Ammon's horn (tissue), 1 donor: Measurements from ENCODE around the gene NTRK2.

ENCODE experiments used
- DNase-seq: peaks from one replicate; pipeline ENCODE4 v3.0.0-alpha.2; 2016; ENCODE audit warnings: low spot score

The NTRK2 gene

GRCh38 chr9:84851935-84852585, 182.5 kb downstream of the NTRK2 start:
- DNase-seq = peak; percentile 59

GRCh38 chr9:84852617-84853301, 183.2 kb downstream of the NTRK2 start:
- no peak for DNase-seq

GRCh38 chr9:84856181-84856632, 186.7 kb downstream of the NTRK2 start:
- no peak for DNase-seq

GRCh38 chr9:84857211-84857610, 187.7 kb downstream of the NTRK2 start:
- DNase-seq = no peak

GRCh38 chr9:84858364-84858763, 188.8 kb downstream of the NTRK2 start:
- no peak for DNase-seq

GRCh38 chr9:84860249-84861115, 191.0 kb downstream of the NTRK2 start:
- no peak for DNase-seq

- DNase-seq = no peak
Observed at GRCh38 chr9:84861455-84861854, 191.9 kb downstream of the NTRK2 start.

- DNase-seq = no peak
Observed at GRCh38 chr9:84862308-84862707, 192.8 kb downstream of the NTRK2 start.

- DNase-seq = no peak
Observed at GRCh38 chr9:84862810-84863287, 193.3 kb downstream of the NTRK2 start.

- DNase-seq = no peak
Observed at GRCh38 chr9:84863372-84863771, 193.8 kb downstream of the NTRK2 start.

GRCh38 chr9:84866396-84867175, 197.1 kb downstream of the NTRK2 start:
- DNase-seq = no peak

- DNase-seq = no peak
Observed at GRCh38 chr9:84867186-84867585, 197.7 kb downstream of the NTRK2 start.

- no peak for DNase-seq
Observed at GRCh38 chr9:84869091-84869490, 199.6 kb downstream of the NTRK2 start.

- DNase-seq = no peak
Observed at GRCh38 chr9:84871983-84872382, 202.5 kb downstream of the NTRK2 start.

GRCh38 chr9:84874022-84874421, 204.5 kb downstream of the NTRK2 start:
- no peak for DNase-seq

GRCh38 chr9:84874596-84874995, 205.1 kb downstream of the NTRK2 start:
- no peak for DNase-seq

- no peak for DNase-seq
Observed at GRCh38 chr9:84875193-84875592, 205.7 kb downstream of the NTRK2 start.

GRCh38 chr9:84879631-84880030, 210.1 kb downstream of the NTRK2 start:
- DNase-seq = no peak

- DNase-seq = no peak
Observed at GRCh38 chr9:84880835-84881234, 211.3 kb downstream of the NTRK2 start.

- DNase-seq = no peak
Observed at GRCh38 chr9:84886866-84887265, 217.3 kb downstream of the NTRK2 start.

- DNase-seq = no peak
Observed at GRCh38 chr9:84891924-84892323, 222.4 kb downstream of the NTRK2 start.
